Mononuclear cell (primary cell): Measurements from ENCODE around the gene C1QB. TPM values are rescaled to one million over a fixed set of nuclear protein-coding genes. Genes with fewer than 3 reads are reported as not detected.
"Not testable (repeated sequence)": the region's sequence is repeated elsewhere in the genome, so short reads cannot be mapped to it uniquely, and the experiment has no call there.

Source experiments
- H3K27me3 ChIP-seq: 2 replicates; pipeline ENCODE4 v1.6.0; 2011; ENCODE audit warnings: low read length, control low read depth; ENCODE audit not compliant: insufficient read depth
- H3K4me1 ChIP-seq: 2 replicates; pipeline ENCODE4 v1.5.1; 2011; ENCODE audit warnings: mild to moderate bottlenecking, low read length, control low read depth; ENCODE audit not compliant: insufficient read depth
- H3K4me3 ChIP-seq: 2 replicates; pipeline ENCODE4 v1.5.1; 2011; ENCODE audit warnings: mild to moderate bottlenecking, low read length, moderate library complexity
- H3K9me3 ChIP-seq: 2 replicates; pipeline ENCODE4 v1.5.1; 2011; ENCODE audit warnings: low read depth, mild to moderate bottlenecking, control low read depth, low read length
- total RNA-seq: library from RNA; depleted of rRNA; stranded (reverse); fragments of >200 nt; gene quantifications from one replicate; pipeline ENCODE4 v1.2.3, GENCODE V29; 2012

The C1QB gene
- total RNA-seq, 1 donor: 2.1 TPM

- Histone ChIP-seq H3K4me3 (no peak overlapping the region), H3K9me3 (no peaks in the 10 kb centered on the region), H3K27me3 (no peaks in the 10 kb centered on the region)
Observed at GRCh38 chr1:22688466-22688865, 35.4 kb downstream of the C1QB start.

GRCh38 chr1:22689505-22689904 is 36.5 kb downstream of the C1QB start:
- Histone ChIP-seq H3K4me1 (no peaks in the 10 kb centered on the region), H3K27me3 (no peaks in the 10 kb centered on the region), H3K4me3 (no peak overlapping the region), H3K9me3 (no peaks in the 10 kb centered on the region)

More at GRCh38 chr1:22688466-22688865, 35.4 kb downstream of the C1QB start:
- H3K4me1 ChIP-seq: no peaks in the 10 kb centered on the region

GRCh38 chr1:22691031-22691753 is 38.2 kb downstream of the C1QB start:
- Histone ChIP-seq H3K4me3 (no peak overlapping the region), H3K27me3 (no peaks in the 10 kb centered on the region), H3K4me1 (no peaks in the 10 kb centered on the region), H3K9me3 (no peaks in the 10 kb centered on the region)

- no peaks in the 10 kb centered on the region for H3K9me3 ChIP-seq
- no peaks in the 10 kb centered on the region for H3K4me1 ChIP-seq
- H3K4me3 ChIP-seq: no peak overlapping the region
- H3K27me3 ChIP-seq: no peaks in the 10 kb centered on the region
Observed at GRCh38 chr1:22694172-22694571, 41.1 kb downstream of the C1QB start.

- H3K4me3 ChIP-seq: no peak overlapping the region
- no peaks in the 10 kb centered on the region for H3K4me1 ChIP-seq
- no peaks in the 10 kb centered on the region for H3K9me3 ChIP-seq
- no peaks in the 10 kb centered on the region for H3K27me3 ChIP-seq
Observed at GRCh38 chr1:22696610-22697009, 43.6 kb downstream of the C1QB start.

GRCh38 chr1:22697980-22698379 is 44.9 kb downstream of the C1QB start:
- H3K9me3 ChIP-seq: no peaks in the 10 kb centered on the region
- H3K27me3 ChIP-seq: no peaks in the 10 kb centered on the region
- peaks cover 3% of the 10 kb centered on the region for H3K4me1 ChIP-seq
- H3K4me3 ChIP-seq: no peak overlapping the region

- Histone ChIP-seq H3K4me3 (no peak overlapping the region), H3K9me3 (no peaks in the 10 kb centered on the region), H3K27me3 (no peaks in the 10 kb centered on the region), H3K4me1 (peaks cover 4% of the 10 kb centered on the region)
Observed at GRCh38 chr1:22699681-22700520, 46.9 kb downstream of the C1QB start.

GRCh38 chr1:22702296-22703085 is 49.5 kb downstream of the C1QB start:
- Histone ChIP-seq H3K9me3 (no peaks in the 10 kb centered on the region), H3K4me1 (peaks cover 4% of the 10 kb centered on the region), H3K4me3 (no peak overlapping the region), H3K27me3 (no peaks in the 10 kb centered on the region)

GRCh38 chr1:22704440-22705067 is 51.5 kb downstream of the C1QB start:
- H3K27me3 ChIP-seq: peaks cover 9% of the 10 kb centered on the region
- H3K4me3 ChIP-seq: no peak overlapping the region
- peaks cover 21% of the 10 kb centered on the region for H3K4me1 ChIP-seq
- H3K9me3 ChIP-seq: no peaks in the 10 kb centered on the region

- Histone ChIP-seq H3K9me3 (no peaks in the 10 kb centered on the region), H3K4me3 (no peak overlapping the region), H3K4me1 (peaks cover 26% of the 10 kb centered on the region), H3K27me3 (peaks cover 13% of the 10 kb centered on the region)
Observed at GRCh38 chr1:22705586-22705985, 52.5 kb downstream of the C1QB start.

- Histone ChIP-seq H3K27me3 (peaks cover 13% of the 10 kb centered on the region), H3K4me1 (peaks cover 26% of the 10 kb centered on the region)
- not testable (repeated sequence) for H3K9me3 ChIP-seq, H3K4me3 ChIP-seq
Observed at GRCh38 chr1:22706100-22706499, 53.1 kb downstream of the C1QB start.

- no peak overlapping the region for H3K4me3 ChIP-seq
- peaks cover 27% of the 10 kb centered on the region for H3K4me1 ChIP-seq
- H3K27me3 ChIP-seq: peaks cover 34% of the 10 kb centered on the region
- no peaks in the 10 kb centered on the region for H3K9me3 ChIP-seq
Observed at GRCh38 chr1:22708777-22709176, 55.7 kb downstream of the C1QB start.

GRCh38 chr1:22709227-22709626 is 56.2 kb downstream of the C1QB start:
- H3K4me3 ChIP-seq: no peak overlapping the region
- H3K4me1 ChIP-seq: peaks cover 27% of the 10 kb centered on the region
- H3K9me3 ChIP-seq: no peaks in the 10 kb centered on the region
- peaks cover 36% of the 10 kb centered on the region for H3K27me3 ChIP-seq

- Histone ChIP-seq H3K9me3 (no peaks in the 10 kb centered on the region), H3K4me3 (no peak overlapping the region), H3K4me1 (peaks cover 27% of the 10 kb centered on the region), H3K27me3 (peaks cover 39% of the 10 kb centered on the region)
Observed at GRCh38 chr1:22709891-22710700, 57.1 kb downstream of the C1QB start.
